Cardiac muscle cell (in vitro differentiated cells and primary cell): ENCODE measurements around the gene GDAP1L1. TPM values are rescaled to one million over a fixed set of nuclear protein-coding genes. Genes with fewer than 3 reads are reported as not detected.
A peak's percentile ranks its signal among the peaks of the same experiment; 100 is the strongest.
"Not testable (repeated sequence)": the region's sequence is repeated elsewhere in the genome, so short reads cannot be mapped to it uniquely, and the experiment has no call there.

Experiments
- DNase-seq, 2 donors: peaks; one replicate each; pipeline versions ENCODE4 v3.0.0 to v3.0.0-alpha.2; 2010 to 2017; ENCODE audit warnings: low read depth in 1 of 2, low spot score in 1 of 2
- H3K27ac ChIP-seq: fragments of 200-600 bp; sonication (generic); 2 replicates; pipeline ENCODE4 v1.5.1; 2016
- H3K27me3 ChIP-seq: fragments of 200-600 bp; sonication (generic); 2 replicates; pipeline ENCODE4 v1.6.0; 2016; ENCODE audit warnings: control low read depth
- H3K36me3 ChIP-seq: fragments of 200-600 bp; sonication (generic); 2 replicates; pipeline ENCODE4 v1.5.1; 2016; ENCODE audit warnings: control low read depth
- H3K4me1 ChIP-seq: fragments of 200-600 bp; sonication (generic); 2 replicates; pipeline ENCODE4 v1.8.1; 2017; ENCODE audit warnings: low read depth, mild to moderate bottlenecking, mixed run types
- H3K4me3 ChIP-seq: fragments of 200-600 bp; sonication (generic); 2 replicates; pipeline ENCODE4 v1.5.1; 2016; ENCODE audit warnings: mild to moderate bottlenecking
- H3K9me3 ChIP-seq: fragments of 200-600 bp; sonication (generic); 2 replicates; pipeline ENCODE4 v1.5.1; 2017; ENCODE audit warnings: low read depth, mild to moderate bottlenecking, control low read depth
- polyA plus RNA-seq: library from polyadenylated mRNA; unstranded; fragments of >200 nt; fragmentation: Nextera tagmentation; extraction: Ambion mirVana; gene quantifications from 2 replicates; pipeline ENCODE4 v1.2.1, GENCODE V29; 2016
- total RNA-seq: library from RNA; depleted of rRNA; stranded (reverse); fragments of >200 nt; gene quantifications from 2 replicates; pipeline ENCODE4 v1.2.3, GENCODE V29; 2016
- TF ChIP-seq, protein P1 (sequence below): IDR thresholded peaks from 2 replicates; pipeline ENCODE4 v1.5.1; 2012; ENCODE audit warnings: low read depth, mild to moderate bottlenecking, low read length

Gene GDAP1L1
- total and polyA plus RNA-seq, 2 experiments from 2014 or later: 0.86 to 5.2 TPM

DNA sequence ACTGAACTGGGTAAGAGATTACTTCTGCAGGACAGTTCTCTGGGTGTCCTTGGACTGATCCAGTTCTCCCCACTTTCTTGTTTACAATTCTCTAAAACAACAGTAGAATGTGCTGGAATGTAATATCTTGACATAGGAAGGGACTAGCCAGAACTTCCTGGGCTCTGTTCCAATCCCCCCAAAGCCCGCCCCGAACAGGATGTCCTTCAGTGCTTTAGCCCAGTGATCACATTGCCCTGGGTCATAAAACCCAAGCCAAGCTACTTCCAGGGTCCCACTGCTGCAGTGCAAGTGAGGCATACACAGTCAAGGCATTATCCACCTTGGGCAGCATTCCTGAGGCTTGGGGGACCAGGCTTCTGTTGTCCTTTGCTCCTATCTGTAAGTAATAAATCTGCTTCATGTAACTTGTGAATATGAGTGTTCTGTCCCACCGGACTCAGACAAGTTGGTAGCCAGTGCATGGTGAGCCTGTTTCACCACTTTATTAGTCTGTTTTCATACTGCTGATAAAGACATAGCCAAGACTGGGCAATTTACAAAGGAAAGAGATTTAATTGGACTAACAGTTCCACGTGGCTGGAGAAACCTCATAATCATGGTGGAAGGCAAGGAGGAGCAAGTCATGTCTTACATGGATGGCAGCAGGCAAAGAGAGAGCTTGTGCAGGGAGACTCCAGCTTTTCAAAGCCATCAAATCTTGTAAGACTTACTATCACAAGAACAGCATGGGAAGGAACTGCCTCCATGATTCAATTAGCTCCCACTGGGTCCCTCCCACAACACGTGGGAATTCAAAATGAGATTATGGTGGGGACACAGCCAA, 40.4 kb downstream of the GDAP1L1 start:
- H3K4me3 ChIP-seq: no peak overlapping the region
- TF ChIP-seq, protein P1, sequence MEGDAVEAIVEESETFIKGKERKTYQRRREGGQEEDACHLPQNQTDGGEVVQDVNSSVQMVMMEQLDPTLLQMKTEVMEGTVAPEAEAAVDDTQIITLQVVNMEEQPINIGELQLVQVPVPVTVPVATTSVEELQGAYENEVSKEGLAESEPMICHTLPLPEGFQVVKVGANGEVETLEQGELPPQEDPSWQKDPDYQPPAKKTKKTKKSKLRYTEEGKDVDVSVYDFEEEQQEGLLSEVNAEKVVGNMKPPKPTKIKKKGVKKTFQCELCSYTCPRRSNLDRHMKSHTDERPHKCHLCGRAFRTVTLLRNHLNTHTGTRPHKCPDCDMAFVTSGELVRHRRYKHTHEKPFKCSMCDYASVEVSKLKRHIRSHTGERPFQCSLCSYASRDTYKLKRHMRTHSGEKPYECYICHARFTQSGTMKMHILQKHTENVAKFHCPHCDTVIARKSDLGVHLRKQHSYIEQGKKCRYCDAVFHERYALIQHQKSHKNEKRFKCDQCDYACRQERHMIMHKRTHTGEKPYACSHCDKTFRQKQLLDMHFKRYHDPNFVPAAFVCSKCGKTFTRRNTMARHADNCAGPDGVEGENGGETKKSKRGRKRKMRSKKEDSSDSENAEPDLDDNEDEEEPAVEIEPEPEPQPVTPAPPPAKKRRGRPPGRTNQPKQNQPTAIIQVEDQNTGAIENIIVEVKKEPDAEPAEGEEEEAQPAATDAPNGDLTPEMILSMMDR: no peak
- DNase-seq: peak in 1 of 2 donors; percentile 63
- H3K36me3 ChIP-seq: no peaks in the 10 kb centered on the region
- H3K9me3 ChIP-seq: no peaks in the 10 kb centered on the region
- no peak overlapping the region for H3K27ac ChIP-seq
- no peaks in the 10 kb centered on the region for H3K27me3 ChIP-seq
- H3K4me1 ChIP-seq: no peaks in the 10 kb centered on the region

DNA sequence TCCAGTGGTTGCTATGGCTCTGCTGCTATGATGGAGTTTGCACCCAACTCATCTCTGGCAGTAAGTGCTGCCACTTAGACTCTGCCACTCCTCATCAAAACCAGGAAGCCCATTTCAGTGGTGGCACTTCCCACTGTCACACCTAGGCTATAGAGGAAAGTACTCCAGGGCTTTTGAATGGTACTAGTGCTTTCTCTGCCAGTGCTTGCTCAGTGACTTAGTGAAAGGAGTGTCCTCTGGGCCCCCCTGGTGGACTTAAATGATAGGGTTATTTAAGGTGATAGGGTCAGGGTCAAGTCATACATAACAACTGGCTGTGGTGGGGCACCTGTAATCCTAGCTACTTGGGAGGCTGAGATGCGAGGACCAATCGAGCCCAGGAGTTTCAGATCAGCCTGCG, 41.1 kb downstream of the GDAP1L1 start:
- TF ChIP-seq, protein P1: no peak
- H3K36me3 ChIP-seq: no peaks in the 10 kb centered on the region
- no peaks in the 10 kb centered on the region for H3K27me3 ChIP-seq
- no peaks in the 10 kb centered on the region for H3K9me3 ChIP-seq
- DNase-seq: no peak
- no peak overlapping the region for H3K4me3 ChIP-seq
- H3K4me1 ChIP-seq: no peaks in the 10 kb centered on the region
- no peak overlapping the region for H3K27ac ChIP-seq

DNA sequence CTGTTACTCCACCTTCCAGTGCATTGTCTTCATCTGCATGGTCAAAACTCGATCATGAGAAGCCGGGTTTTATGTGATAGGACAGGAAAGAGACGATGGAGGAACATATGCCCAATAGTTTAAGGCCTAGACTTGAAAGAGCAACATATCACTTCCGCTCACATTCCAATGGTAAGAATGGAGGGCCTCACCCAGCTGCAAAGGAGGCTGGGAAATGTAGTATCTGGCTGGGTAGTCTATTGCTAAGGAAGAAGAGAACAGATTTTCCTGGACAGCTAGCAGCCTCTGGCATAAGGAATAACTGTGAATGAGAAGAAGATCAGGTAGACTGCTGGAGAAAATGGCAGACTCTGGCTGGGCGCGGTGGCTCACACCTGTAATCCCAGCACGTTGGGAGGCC, 44.6 kb downstream of the GDAP1L1 start:
- H3K27ac ChIP-seq: no peak overlapping the region
- H3K9me3 ChIP-seq: no peaks in the 10 kb centered on the region
- H3K4me1 ChIP-seq: peaks cover 16% of the 10 kb centered on the region
- no peaks in the 10 kb centered on the region for H3K27me3 ChIP-seq
- no peaks in the 10 kb centered on the region for H3K36me3 ChIP-seq
- TF ChIP-seq, protein P1: no peak
- no peak overlapping the region for H3K4me3 ChIP-seq
- DNase-seq: no peak

DNA sequence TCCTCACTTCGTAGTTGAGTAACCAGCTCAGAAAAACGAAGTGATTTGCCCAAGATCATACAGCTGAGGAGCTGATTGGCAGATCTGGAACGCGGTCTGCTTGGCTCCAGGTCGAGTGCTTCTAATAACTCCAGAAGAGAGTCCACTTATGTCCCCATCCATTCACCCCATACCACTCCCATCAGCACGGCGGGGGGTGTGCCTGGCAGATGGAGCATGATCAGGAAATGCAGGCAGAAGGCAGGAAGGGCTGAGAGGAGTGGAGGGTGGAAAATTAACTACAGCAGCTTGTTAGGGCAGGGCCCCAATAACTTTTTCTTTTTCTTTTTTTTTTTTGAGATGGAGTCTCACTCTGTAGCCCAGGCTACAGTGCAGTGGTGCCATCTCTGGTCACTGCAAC, 48.9 kb downstream of the GDAP1L1 start:
- TF ChIP-seq, protein P1: no peak
- H3K36me3 ChIP-seq: no peaks in the 10 kb centered on the region
- peak in 1 of 2 donors; percentile 70 for DNase-seq
- H3K27me3 ChIP-seq: no peaks in the 10 kb centered on the region
- H3K27ac ChIP-seq: no peak overlapping the region
- peaks cover 18% of the 10 kb centered on the region for H3K4me1 ChIP-seq
- H3K4me3 ChIP-seq: no peak overlapping the region
- no peaks in the 10 kb centered on the region for H3K9me3 ChIP-seq

DNA sequence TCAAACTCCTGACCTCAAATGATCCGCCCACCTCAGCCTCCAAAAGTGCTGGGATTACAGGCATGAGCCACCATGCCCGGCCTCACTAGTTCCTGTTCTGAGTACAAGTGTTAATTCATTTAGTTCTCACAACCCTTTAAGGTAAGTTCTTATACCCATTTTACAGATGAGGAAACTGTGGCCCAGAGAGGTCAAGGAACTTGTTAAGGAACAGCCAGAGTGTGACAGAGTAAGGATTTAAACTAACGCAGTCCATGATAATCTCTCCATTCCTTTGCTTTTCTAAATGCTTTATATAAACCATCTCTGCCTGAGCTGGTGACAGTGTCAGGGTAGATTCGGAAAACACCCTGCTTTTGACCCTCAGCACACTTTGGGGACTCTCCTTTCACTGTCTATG, 50.6 kb downstream of the GDAP1L1 start:
- Histone ChIP-seq H3K27ac (no peak overlapping the region), H3K36me3 (no peaks in the 10 kb centered on the region), H3K9me3 (no peaks in the 10 kb centered on the region), H3K4me1 (peaks cover 31% of the 10 kb centered on the region), H3K4me3 (no peak overlapping the region), H3K27me3 (no peaks in the 10 kb centered on the region)
- TF ChIP-seq, protein P1: no peak
- DNase-seq: no peak

DNA sequence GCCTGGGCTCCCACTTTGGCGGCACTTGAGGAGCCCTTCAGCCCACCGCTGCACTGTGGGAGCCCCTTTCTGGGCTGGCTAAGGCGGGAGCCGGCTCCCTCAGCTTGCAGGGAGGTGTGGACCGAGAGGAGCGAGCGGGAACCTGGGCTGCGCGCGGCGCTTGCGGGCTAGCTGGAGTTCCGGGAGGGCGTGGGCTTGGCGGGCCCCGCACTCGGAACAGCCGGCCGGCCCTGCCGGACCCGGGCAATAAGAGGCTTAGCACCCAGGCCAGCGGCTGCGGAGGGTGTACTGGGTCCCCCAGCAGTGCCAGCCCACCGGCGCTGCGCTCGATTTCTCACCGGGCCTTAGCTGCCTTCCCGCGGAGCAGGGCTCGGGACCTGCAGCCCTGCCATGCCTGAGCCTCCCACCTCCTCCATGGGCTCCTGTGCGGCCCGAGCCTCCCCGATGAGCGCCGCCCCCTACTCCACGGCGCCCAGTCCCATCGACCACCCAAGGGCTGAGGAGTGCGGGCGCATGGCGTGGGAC, 52.0 kb downstream of the GDAP1L1 start:
- not testable (repeated sequence) for H3K9me3 ChIP-seq, H3K27ac ChIP-seq, DNase-seq, H3K27me3 ChIP-seq, H3K36me3 ChIP-seq, H3K4me3 ChIP-seq
- H3K4me1 ChIP-seq: peaks cover 38% of the 10 kb centered on the region
